Hepatocyte (in vitro differentiated cells): Measurements from ENCODE around the gene MB. TPM values are rescaled to one million over a fixed set of nuclear protein-coding genes. Genes with fewer than 3 reads are reported as not detected.

Experiments
- DNase-seq: peaks from one replicate; pipeline ENCODE4 v3.0.0-alpha.2; 2016; ENCODE audit warnings: low spot score
- H2AFZ ChIP-seq: fragments of 200-600 bp; sonication (generic); 2 replicates; pipeline ENCODE4 v1.6.0; 2016; ENCODE audit warnings: antibody characterized with exemption, mild to moderate bottlenecking
- H3K27ac ChIP-seq: fragments of 200-600 bp; sonication (generic); 2 replicates; pipeline ENCODE4 v1.5.1; 2016; ENCODE audit warnings: mild to moderate bottlenecking
- H3K27me3 ChIP-seq: fragments of 200-600 bp; sonication (generic); 2 replicates; pipeline ENCODE4 v1.6.1; 2016
- H3K36me3 ChIP-seq: fragments of 200-600 bp; sonication (generic); replicated peaks from 2 replicates; pipeline ENCODE4 v1.5.1; 2016; ENCODE audit warnings: low read depth; ENCODE audit not compliant: insufficient read depth
- H3K4me1 ChIP-seq: fragments of 200-600 bp; sonication (generic); 2 replicates; pipeline ENCODE4 v1.5.1; 2016; ENCODE audit warnings: mild to moderate bottlenecking, moderate library complexity; ENCODE audit not compliant: insufficient read depth
- H3K4me2 ChIP-seq: fragments of 200-600 bp; sonication (generic); 2 replicates; pipeline ENCODE4 v1.6.0; 2016
- H3K4me3 ChIP-seq: fragments of 200-600 bp; sonication (generic); 2 replicates; pipeline ENCODE4 v1.5.1; 2016; ENCODE audit warnings: mild to moderate bottlenecking
- H3K79me2 ChIP-seq: fragments of 200-600 bp; sonication (generic); 2 replicates; pipeline ENCODE4 v1.6.0; 2017; ENCODE audit warnings: mild to moderate bottlenecking
- H3K9me2 ChIP-seq: fragments of 200-600 bp; sonication (generic); replicated peaks from 2 replicates; pipeline ENCODE4 v1.6.0; 2017; ENCODE audit warnings: mild to moderate bottlenecking; ENCODE audit not compliant: insufficient read depth
- H3K9me3 ChIP-seq: fragments of 200-600 bp; sonication (generic); 2 replicates; pipeline ENCODE4 v1.5.1; 2016; ENCODE audit warnings: low read depth, mild to moderate bottlenecking
- H4K20me1 ChIP-seq: fragments of 200-600 bp; sonication (generic); 2 replicates; pipeline ENCODE4 v1.6.0; 2016; ENCODE audit warnings: mild to moderate bottlenecking; ENCODE audit not compliant: insufficient read depth, poor library complexity, severe bottlenecking
- CTCF ChIP-seq: fragments of 200-600 bp; sonication (generic); IDR thresholded peaks from 2 replicates; pipeline ENCODE4 v1.5.1; 2016; ENCODE audit warnings: antibody characterized with exemption, mild to moderate bottlenecking; ENCODE audit not compliant: poor library complexity
- EZH2 ChIP-seq: fragments of 200-600 bp; sonication (generic); IDR thresholded peaks from 2 replicates; pipeline ENCODE4 v1.6.1; 2016; ENCODE audit warnings: antibody characterized with exemption, mild to moderate bottlenecking, borderline replicate concordance
- EZH2phosphoT487 ChIP-seq: fragments of 200-600 bp; sonication (generic); IDR thresholded peaks from one replicate; pipeline ENCODE4 v1.6.1; 2018; ENCODE audit warnings: antibody characterized with exemption, mild to moderate bottlenecking, low read depth, moderate library complexity; ENCODE audit not compliant: unreplicated experiment, severe bottlenecking
- WGBS: methylation state at CpG from one replicate; pipeline ENCODE4 v1.1.6; 2016; ENCODE audit warnings: low lambda C conversion rate; ENCODE audit errors: missing lambda C conversion rate; 5-methylcytosine and 5-hydroxymethylcytosine counted together
- polyA plus RNA-seq: library from polyadenylated mRNA; unstranded; fragments of >200 nt; fragmentation: Nextera tagmentation; extraction: Ambion mirVana; gene quantifications from 2 replicates; pipeline ENCODE4 v1.2.1, GENCODE V29; 2016
- total RNA-seq: library from RNA; depleted of rRNA; stranded (reverse); fragments of >200 nt; gene quantifications from 2 replicates; pipeline ENCODE4 v1.2.3, GENCODE V29; 2014

Gene MB
- total and polyA plus RNA-seq, 2 experiments from 2014 or later: 0.64 TPM; not detected in 1

GRCh38 chr22:35618427-35619223, 1.5 kb upstream of the MB start:
- WGBS: 100% methylated on average over 1 of the region's 1 CpG

GRCh38 chr22:35616043-35616442, 1.1 kb downstream of the MB start:
- Histone ChIP-seq H3K27ac (no peak overlapping the region), H3K4me2 (no peak overlapping the region), H3K27me3 (no peaks in the 10 kb centered on the region), H3K9me2 (no peaks in the 10 kb centered on the region), H3K4me1 (no peaks in the 10 kb centered on the region), H4K20me1 (no peaks in the 10 kb centered on the region), H3K4me3 (no peak overlapping the region), H3K36me3 (no peaks in the 10 kb centered on the region), H3K9me3 (no peaks in the 10 kb centered on the region), H2AFZ (no peak overlapping the region), H3K79me2 (no peaks in the 10 kb centered on the region)
- 92% methylated on average over 7 of the region's 7 CpGs for WGBS
- DNase-seq: no peak
- TF ChIP-seq EZH2: no peak
- TF ChIP-seq CTCF: no peak
- no peak for TF ChIP-seq EZH2phosphoT487

More at GRCh38 chr22:35618427-35619223, 1.5 kb upstream of the MB start:
- DNase-seq: no peak
- Histone ChIP-seq H3K27me3 (no peaks in the 10 kb centered on the region), H3K9me3 (no peaks in the 10 kb centered on the region), H3K36me3 (no peaks in the 10 kb centered on the region), H3K79me2 (no peaks in the 10 kb centered on the region), H4K20me1 (no peaks in the 10 kb centered on the region), H2AFZ (no peak overlapping the region), H3K4me3 (no peak overlapping the region), H3K9me2 (no peaks in the 10 kb centered on the region), H3K4me2 (no peak overlapping the region), H3K27ac (no peak overlapping the region), H3K4me1 (peaks cover 10% of the 10 kb centered on the region)
- TF ChIP-seq EZH2 (no peak), CTCF (no peak)

GRCh38 chr22:35615156-35615555, 2.0 kb downstream of the MB start:
- H3K4me1 ChIP-seq: no peaks in the 10 kb centered on the region
- H3K79me2 ChIP-seq: no peaks in the 10 kb centered on the region
- H3K9me2 ChIP-seq: no peaks in the 10 kb centered on the region
- no peaks in the 10 kb centered on the region for H3K27me3 ChIP-seq
- H3K27ac ChIP-seq: no peak overlapping the region
- no peak overlapping the region for H3K4me2 ChIP-seq
- H3K4me3 ChIP-seq: no peak overlapping the region
- DNase-seq: no peak
- 64% methylated on average over 6 of the region's 6 CpGs for WGBS
- TF ChIP-seq CTCF: no peak
- TF ChIP-seq EZH2phosphoT487: no peak
- TF ChIP-seq EZH2: no peak
- H2AFZ ChIP-seq: no peak overlapping the region
- no peaks in the 10 kb centered on the region for H3K9me3 ChIP-seq
- H3K36me3 ChIP-seq: no peaks in the 10 kb centered on the region
- no peaks in the 10 kb centered on the region for H4K20me1 ChIP-seq
